HL-60 (cell line): ENCODE data around the gene MFRP.

Experiments
- CTCF ChIP-seq: IDR thresholded peaks from one replicate; pipeline ENCODE4 v1.5.1; 2011; ENCODE audit warnings: low read length, control low read depth, inconsistent platforms; ENCODE audit not compliant: insufficient read depth
- POLR2AphosphoS5 ChIP-seq: IDR thresholded peaks from 2 replicates; pipeline ENCODE4 v1.6.1; 2012; ENCODE audit warnings: low read depth
- REST ChIP-seq: IDR thresholded peaks from 2 replicates; pipeline ENCODE4 v1.6.1; 2012; ENCODE audit warnings: low read depth; ENCODE audit not compliant: insufficient replicate concordance
- SPI1 ChIP-seq: IDR thresholded peaks from 2 replicates; pipeline ENCODE4 v1.6.1; 2012; ENCODE audit warnings: low read depth, mild to moderate bottlenecking, borderline replicate concordance

- no peak for TF ChIP-seq POLR2AphosphoS5
- no peak for TF ChIP-seq CTCF
- no peak for TF ChIP-seq SPI1
- TF ChIP-seq REST: no peak
Observed at GRCh38 chr11:119382101-119382500, 35.6 kb upstream of the MFRP start.
